Measurements from ENCODE around the gene CHD3.

CHD3 gene

DNA sequence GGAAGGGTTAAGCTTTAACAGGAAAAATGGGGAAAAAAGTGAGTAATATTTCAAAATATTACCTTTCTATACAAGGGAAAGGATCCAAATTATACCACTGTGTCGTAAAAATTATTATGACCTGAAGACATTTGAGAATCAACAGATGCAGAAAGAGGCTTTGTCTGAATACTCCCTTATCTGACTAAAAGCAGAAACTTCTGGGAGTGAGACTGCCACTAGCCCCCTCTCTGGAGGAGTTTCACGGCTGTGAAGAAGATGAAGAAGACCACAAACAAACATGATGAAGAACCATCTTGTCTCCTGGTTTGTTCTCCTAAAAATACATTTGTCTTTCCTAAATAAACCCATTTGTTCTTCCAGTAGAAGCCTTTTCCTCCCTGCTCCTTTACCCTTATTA lies 72.8 kb downstream of the CHD3 start:
- no peak overlapping the region for H3K4me2 ChIP-seq (ENCODE audit: low read depth, low read length, poor library complexity, severe bottlenecking)

More for the DNA sequence above, 72.8 kb downstream of the CHD3 start:
- Histone ChIP-seq H3K4me3 (ENCODE audit: low read length, poor library complexity, severe bottlenecking) (no peak overlapping the region), H2AFZ (ENCODE audit: low read length) (no peak overlapping the region), H3F3A (ENCODE audit: low read depth) (no peaks in the 10 kb centered on the region), H3K79me2 (ENCODE audit: insufficient read depth, low read length) (no peaks in the 10 kb centered on the region), H3K9ac (ENCODE audit: low read depth, low read length, poor library complexity, severe bottlenecking) (no peak overlapping the region), H3K4me1 (ENCODE audit: insufficient read depth, low read length, poor library complexity, severe bottlenecking) (no peaks in the 10 kb centered on the region), H3K9me3 (ENCODE audit: insufficient read depth, low read depth, low read length) (no peaks in the 10 kb centered on the region), H3K9me2 (replicated peaks; ENCODE audit: low read depth, low read length) (no peaks in the 10 kb centered on the region), H4K20me1 (ENCODE audit: insufficient read depth, low read length, poor library complexity, severe bottlenecking) (no peaks in the 10 kb centered on the region), H3K36me3 (ENCODE audit: insufficient read depth, low read length) (no peaks in the 10 kb centered on the region), H3K27me3 (ENCODE audit: insufficient read depth, low read length, poor library complexity, severe bottlenecking) (no peaks in the 10 kb centered on the region)
- TF ChIP-seq EZH2phosphoT487 (IDR thresholded peaks at IDR 0.05; ENCODE audit: borderline replicate concordance) = no peak
- TF ChIP-seq, protein P1, sequence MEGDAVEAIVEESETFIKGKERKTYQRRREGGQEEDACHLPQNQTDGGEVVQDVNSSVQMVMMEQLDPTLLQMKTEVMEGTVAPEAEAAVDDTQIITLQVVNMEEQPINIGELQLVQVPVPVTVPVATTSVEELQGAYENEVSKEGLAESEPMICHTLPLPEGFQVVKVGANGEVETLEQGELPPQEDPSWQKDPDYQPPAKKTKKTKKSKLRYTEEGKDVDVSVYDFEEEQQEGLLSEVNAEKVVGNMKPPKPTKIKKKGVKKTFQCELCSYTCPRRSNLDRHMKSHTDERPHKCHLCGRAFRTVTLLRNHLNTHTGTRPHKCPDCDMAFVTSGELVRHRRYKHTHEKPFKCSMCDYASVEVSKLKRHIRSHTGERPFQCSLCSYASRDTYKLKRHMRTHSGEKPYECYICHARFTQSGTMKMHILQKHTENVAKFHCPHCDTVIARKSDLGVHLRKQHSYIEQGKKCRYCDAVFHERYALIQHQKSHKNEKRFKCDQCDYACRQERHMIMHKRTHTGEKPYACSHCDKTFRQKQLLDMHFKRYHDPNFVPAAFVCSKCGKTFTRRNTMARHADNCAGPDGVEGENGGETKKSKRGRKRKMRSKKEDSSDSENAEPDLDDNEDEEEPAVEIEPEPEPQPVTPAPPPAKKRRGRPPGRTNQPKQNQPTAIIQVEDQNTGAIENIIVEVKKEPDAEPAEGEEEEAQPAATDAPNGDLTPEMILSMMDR (conservative IDR thresholded peaks at IDR 0.05; ENCODE audit: low read length) = no peak

Measured in Loucy (cell line).